LNCAP (cell line): Measurements from ENCODE around the gene SPATA2.

Source experiments
- TF ChIP-seq, protein P1 (sequence below): fragments of 450-650 bp; IDR thresholded peaks from 2 replicates; pipeline ENCODE4 v1.5.1; 2017; ENCODE audit warnings: mild to moderate bottlenecking

SPATA2 gene

GRCh38 chr20:49887251-49888211 is 27.8 kb downstream of the SPATA2 start:
- TF ChIP-seq, protein P1, sequence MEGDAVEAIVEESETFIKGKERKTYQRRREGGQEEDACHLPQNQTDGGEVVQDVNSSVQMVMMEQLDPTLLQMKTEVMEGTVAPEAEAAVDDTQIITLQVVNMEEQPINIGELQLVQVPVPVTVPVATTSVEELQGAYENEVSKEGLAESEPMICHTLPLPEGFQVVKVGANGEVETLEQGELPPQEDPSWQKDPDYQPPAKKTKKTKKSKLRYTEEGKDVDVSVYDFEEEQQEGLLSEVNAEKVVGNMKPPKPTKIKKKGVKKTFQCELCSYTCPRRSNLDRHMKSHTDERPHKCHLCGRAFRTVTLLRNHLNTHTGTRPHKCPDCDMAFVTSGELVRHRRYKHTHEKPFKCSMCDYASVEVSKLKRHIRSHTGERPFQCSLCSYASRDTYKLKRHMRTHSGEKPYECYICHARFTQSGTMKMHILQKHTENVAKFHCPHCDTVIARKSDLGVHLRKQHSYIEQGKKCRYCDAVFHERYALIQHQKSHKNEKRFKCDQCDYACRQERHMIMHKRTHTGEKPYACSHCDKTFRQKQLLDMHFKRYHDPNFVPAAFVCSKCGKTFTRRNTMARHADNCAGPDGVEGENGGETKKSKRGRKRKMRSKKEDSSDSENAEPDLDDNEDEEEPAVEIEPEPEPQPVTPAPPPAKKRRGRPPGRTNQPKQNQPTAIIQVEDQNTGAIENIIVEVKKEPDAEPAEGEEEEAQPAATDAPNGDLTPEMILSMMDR, result no peak

GRCh38 chr20:49886571-49887213 is 28.6 kb downstream of the SPATA2 start:
- TF ChIP-seq, protein P1, result no peak

- TF ChIP-seq, protein P1, result no peak
Measured at GRCh38 chr20:49885558-49886332, 29.6 kb downstream of the SPATA2 start.

DNA sequence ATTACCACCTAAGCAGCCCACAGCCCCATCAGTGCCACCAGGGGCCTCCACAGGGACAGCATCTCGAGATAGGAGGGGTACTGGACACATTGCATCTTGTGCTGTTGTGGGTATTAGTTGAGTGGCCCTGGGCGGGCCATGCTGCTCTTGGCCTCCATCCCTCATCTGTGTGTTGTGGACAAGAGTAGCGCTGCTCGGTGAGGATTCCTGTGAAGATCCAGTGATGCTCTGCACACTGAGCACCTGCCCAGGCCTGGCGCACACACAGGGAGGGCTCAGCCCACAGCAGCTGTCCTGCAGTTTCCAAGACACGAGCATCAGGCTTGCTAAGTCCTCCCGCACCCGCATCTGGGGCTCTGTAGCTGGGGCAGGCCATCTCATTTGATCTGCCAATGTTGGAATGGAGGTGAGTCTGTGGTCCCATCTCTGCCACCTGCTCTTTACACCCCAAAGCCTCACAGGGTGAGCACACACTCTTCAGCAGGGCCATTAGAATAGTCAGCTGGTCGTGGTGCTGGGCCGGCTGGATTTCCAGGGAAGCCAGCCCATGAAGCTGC is 32.0 kb downstream of the SPATA2 start:
- TF ChIP-seq, protein P1, result no peak

DNA sequence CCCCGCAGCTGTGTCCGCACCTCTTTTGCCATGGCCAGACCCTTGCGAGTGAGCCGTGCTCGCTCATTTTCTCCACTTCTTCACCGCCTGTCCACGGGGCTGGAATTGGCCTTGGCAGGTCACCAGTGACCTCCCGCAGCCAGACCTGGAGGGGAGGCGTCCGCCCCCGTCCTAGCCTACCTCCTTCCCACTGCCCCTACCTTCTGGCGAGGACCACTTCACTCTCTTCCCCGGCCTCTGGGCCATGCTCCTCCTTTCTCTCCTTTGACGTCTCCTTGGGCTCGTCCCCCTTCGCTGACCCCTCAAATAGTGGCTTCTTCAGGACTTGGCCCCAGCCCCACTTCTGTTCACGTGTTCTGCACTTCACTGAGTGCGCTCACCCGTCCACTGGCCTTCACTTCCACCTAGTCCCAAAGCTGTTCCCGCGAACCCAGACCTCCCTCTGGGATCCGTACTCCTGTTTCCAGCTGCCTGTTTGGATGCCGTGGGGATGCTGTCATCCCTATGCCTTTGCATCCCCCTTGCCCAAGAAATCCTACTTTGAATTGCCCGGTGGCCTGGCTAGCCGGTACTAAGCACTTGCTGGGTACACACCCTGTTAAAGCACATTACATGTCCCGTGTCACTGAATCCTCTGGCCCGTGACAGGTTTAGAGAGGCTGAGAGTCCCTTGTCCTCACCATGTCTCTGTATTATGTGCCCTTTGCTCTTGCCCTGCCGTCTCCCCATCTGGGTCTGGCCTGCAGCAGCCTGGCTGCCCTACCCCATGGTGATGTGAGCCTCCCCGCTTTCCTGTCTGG is 33.0 kb downstream of the SPATA2 start:
- TF ChIP-seq, protein P1, result no peak

DNA sequence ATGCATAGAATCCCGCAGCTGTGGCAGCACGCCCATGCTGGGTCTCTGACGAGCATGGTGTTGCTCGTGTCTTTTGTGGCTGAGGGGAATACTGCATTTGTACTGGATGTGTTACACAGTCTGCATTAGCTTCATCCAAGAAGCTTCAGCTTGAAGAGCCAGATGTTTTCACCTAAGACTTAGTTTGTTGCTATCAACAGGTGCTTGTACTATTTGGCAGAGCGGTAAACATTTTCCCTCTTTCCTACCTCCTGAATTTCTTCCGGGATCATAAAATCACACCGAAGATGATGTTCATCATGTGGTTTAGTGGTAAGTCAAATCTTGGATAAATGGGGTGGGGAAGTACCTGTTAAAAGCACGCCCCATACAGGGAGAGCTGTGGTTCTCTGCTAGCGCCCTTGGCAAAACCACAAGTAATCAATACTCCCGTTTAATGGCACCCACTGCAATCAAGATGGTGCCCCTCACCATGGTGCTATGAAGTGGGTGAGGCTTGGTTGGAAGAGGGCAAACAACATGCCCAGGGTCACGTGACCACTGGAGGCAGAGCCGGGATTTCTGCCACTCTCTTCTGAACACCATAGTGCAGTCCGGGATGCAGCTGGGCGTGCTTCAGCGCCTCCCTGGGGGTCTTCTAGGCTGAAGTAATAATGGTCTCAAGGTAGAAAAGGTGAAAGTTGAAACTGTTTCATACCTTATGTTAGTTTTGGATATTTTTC is 34.4 kb downstream of the SPATA2 start:
- TF ChIP-seq, protein P1, result no peak
